Left ventricle myocardium inferior (tissue), 1 donor: ENCODE measurements around the gene PID1. TPM values are rescaled to one million over a fixed set of nuclear protein-coding genes. Genes with fewer than 3 reads are reported as not detected.

Experiments used
- DNase-seq: peaks from one replicate; pipeline ENCODE4 v3.0.0-alpha.2; 2020
- H3K27ac ChIP-seq: fragments of 200-600 bp; replicated peaks from 2 replicates; pipeline ENCODE4 v1.8.0; 2021
- H3K27me3 ChIP-seq: fragments of 200-600 bp; 2 replicates; pipeline ENCODE4 v1.8.0; 2021; ENCODE audit warnings: low read depth
- H3K36me3 ChIP-seq: fragments of 200-600 bp; 2 replicates; pipeline ENCODE4 v1.8.0; 2021
- H3K4me1 ChIP-seq: fragments of 200-600 bp; 2 replicates; pipeline ENCODE4 v1.8.0; 2021
- H3K4me3 ChIP-seq: fragments of 200-600 bp; 2 replicates; pipeline ENCODE4 v1.8.0; 2021; ENCODE audit warnings: mild to moderate bottlenecking, moderate library complexity
- H3K9me3 ChIP-seq: fragments of 200-600 bp; replicated peaks from 2 replicates; pipeline ENCODE4 v1.8.0; 2021
- intact Hi-C: fragments of 100-400 bp; cut with micrococcal nuclease; formaldehyde crosslinking; loops from one replicate; pipeline ENCODE4 v1.11.0; 2022
- total RNA-seq: library from RNA; stranded (reverse); fragmentation: NEBNext Ultra II Directional; extraction: Animal tissue kit (Norgen Biotek cat#: 25700); gene quantifications from one replicate; pipeline ENCODE4 v1.2.1, GENCODE V29; 2021
- TF ChIP-seq, protein P1 (sequence below): fragments of 200-600 bp; IDR thresholded peaks from 2 replicates; pipeline ENCODE4 v1.8.0; 2021; ENCODE audit warnings: antibody characterized with exemption, mild to moderate bottlenecking, borderline replicate concordance
- donor health status: DM: no; HTN: yes; CAD: no; lungs with severe emphysema.

Gene PID1
- total RNA-seq, 1 donor from 2014 or later = 7.8 TPM

DNA sequence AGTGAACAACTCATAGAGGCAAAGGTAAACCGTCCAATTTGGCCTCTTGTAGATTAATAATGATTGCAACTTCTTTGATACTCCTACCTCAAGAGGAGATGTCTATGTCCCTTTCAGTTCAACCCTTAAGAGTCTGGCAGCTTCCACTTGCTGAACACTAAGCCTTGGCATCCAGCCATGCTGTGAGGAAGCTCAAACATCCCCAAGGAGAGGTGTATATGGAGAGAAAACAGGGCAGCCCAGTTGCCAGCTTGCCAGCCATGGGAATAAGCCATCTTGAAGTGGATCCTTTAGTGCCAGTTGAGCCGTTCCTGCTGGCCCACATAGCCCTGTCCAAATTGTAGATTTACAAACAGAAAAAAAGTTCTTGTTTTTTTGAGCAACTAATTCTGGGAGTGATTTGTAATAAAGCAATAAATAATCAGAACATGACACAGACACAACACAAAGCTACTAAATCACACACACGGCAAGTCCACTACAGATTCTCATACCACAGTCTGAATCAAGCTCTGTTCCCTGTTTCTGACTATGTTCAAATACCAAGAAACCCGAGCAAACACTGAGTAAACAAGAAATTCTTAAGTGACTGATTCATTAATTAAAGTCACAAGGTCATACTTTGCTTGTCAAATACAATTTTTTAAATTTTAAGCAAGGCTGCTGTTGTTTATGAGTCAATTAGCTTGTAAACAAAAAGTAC, 96.1 kb downstream of the PID1 start:
- Histone ChIP-seq H3K27me3 (no peaks in the 10 kb centered on the region), H3K4me1 (peaks cover 20% of the 10 kb centered on the region), H3K36me3 (peaks cover 4% of the 10 kb centered on the region), H3K27ac (no peak overlapping the region), H3K4me3 (no peak overlapping the region), H3K9me3 (peaks cover 13% of the 10 kb centered on the region)
- TF ChIP-seq, protein P1, sequence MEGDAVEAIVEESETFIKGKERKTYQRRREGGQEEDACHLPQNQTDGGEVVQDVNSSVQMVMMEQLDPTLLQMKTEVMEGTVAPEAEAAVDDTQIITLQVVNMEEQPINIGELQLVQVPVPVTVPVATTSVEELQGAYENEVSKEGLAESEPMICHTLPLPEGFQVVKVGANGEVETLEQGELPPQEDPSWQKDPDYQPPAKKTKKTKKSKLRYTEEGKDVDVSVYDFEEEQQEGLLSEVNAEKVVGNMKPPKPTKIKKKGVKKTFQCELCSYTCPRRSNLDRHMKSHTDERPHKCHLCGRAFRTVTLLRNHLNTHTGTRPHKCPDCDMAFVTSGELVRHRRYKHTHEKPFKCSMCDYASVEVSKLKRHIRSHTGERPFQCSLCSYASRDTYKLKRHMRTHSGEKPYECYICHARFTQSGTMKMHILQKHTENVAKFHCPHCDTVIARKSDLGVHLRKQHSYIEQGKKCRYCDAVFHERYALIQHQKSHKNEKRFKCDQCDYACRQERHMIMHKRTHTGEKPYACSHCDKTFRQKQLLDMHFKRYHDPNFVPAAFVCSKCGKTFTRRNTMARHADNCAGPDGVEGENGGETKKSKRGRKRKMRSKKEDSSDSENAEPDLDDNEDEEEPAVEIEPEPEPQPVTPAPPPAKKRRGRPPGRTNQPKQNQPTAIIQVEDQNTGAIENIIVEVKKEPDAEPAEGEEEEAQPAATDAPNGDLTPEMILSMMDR = no peak
- intact Hi-C loops = no loop called here
- no peak for DNase-seq

DNA sequence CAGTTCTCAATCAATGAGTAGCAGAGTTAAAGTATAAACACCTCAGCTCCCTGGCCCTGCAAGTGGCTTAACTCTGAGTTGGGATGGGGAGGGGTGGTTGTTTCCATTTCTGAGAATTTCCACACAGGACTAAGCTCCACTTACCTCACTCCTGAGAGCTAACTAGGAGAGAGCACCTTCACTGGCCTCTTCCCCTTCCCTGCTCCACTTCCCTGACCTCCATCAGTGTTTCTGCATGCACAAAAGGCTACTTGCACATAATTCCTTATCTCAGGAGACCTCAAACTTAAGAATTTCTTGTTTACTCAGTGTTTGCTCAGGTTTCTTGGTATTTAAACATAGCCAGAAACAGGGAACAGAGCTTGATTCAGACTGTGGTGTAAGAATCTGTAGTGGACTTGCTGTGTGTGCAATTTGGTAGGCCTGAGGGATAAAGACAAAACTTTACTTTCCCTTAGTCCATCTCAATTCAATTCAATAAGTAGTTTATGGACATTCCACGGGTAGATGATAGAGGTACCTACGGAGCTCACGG, 97.2 kb downstream of the PID1 start:
- TF ChIP-seq, protein P1 = no peak
- Histone ChIP-seq H3K27ac (no peak overlapping the region), H3K4me1 (peaks cover 9% of the 10 kb centered on the region), H3K27me3 (no peaks in the 10 kb centered on the region), H3K9me3 (peaks cover 13% of the 10 kb centered on the region), H3K36me3 (peaks cover 4% of the 10 kb centered on the region), H3K4me3 (no peak overlapping the region)
- intact Hi-C loops = no loop called here
- no peak for DNase-seq

DNA sequence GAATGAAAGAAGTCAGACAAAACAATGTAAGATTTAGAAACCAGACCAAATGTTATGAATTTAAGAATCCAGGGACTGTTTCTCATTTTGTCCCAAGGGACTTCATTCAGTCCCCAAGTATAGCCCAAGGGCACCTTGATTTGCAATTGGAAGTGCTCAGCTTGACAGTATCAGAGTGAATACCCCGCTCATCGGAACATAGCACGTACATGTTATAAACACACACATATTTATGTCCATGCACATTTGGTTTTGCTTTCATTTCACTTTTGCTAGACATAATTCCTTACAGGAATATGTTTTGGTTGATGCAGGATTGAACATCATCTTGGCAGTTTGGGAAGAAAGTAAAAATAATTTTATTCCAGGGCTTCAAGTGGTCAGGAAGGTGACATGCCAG, 100.2 kb downstream of the PID1 start:
- intact Hi-C loops = no loop called here
- Histone ChIP-seq H3K4me3 (no peak overlapping the region), H3K27ac (peak overlapping the region; percentile 0), H3K36me3 (peaks cover 4% of the 10 kb centered on the region), H3K4me1 (peaks cover 7% of the 10 kb centered on the region), H3K9me3 (peaks cover 13% of the 10 kb centered on the region), H3K27me3 (no peaks in the 10 kb centered on the region)
- TF ChIP-seq, protein P1 = no peak
- DNase-seq = no peak

DNA sequence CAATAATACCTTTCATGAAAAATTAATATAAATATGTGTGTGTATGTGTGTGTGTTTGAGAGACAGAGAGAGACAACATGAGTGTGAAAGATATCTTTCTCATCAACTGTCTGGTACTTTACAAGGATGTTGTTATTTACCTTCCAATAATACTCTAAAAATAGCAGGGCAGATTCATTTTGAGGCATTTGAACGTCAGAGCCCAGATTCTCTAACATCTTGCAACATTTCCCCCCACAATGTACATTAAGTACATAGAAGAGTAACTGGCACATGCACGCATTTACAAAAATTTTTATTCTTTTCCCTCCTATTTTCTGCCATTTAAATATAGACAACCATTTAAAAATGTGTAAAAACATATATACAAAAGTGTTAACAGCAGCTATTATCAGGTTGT, 100.9 kb downstream of the PID1 start:
- H3K27ac ChIP-seq = no peak overlapping the region

DNA sequence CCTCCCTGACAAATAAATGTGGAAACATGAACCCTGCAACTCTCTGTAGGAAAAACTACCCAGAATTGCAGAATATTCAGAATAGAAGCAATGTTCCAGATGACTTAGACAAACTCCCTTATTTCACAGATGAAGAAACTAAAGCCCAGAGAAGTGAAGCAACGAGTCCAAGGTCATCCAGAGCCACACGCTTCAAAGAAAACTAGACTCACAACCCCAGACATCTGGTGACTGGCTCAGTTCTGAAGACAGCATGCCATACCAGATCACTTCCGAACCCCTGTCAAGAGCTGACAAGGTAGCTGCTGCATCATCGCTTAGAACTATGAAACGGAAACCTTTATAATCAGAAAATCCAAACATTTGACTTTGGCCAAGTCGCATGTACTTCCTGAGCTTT, 101.3 kb downstream of the PID1 start:
- H3K27ac ChIP-seq = no peak overlapping the region
- H3K4me3 ChIP-seq = no peak overlapping the region
- peaks cover 7% of the 10 kb centered on the region for H3K4me1 ChIP-seq
- intact Hi-C loops = no loop called here
- H3K36me3 ChIP-seq = peaks cover 4% of the 10 kb centered on the region
- peaks cover 13% of the 10 kb centered on the region for H3K9me3 ChIP-seq
- no peak for DNase-seq
- H3K27me3 ChIP-seq = no peaks in the 10 kb centered on the region
- TF ChIP-seq, protein P1 = no peak

More for the DNA sequence above, 100.9 kb downstream of the PID1 start:
- intact Hi-C loops = no loop called here
- TF ChIP-seq, protein P1 = no peak
- Histone ChIP-seq H3K36me3 (peaks cover 4% of the 10 kb centered on the region), H3K27me3 (no peaks in the 10 kb centered on the region), H3K4me3 (no peak overlapping the region), H3K4me1 (peaks cover 7% of the 10 kb centered on the region), H3K9me3 (peaks cover 13% of the 10 kb centered on the region)
- no peak for DNase-seq
